ENCODE data around the gene CSH1.
"Not testable (repeated sequence)": the region's sequence is repeated elsewhere in the genome, so short reads cannot be mapped to it uniquely, and the experiment has no call there.

Gene CSH1

GRCh38 chr17:63896524-63897354, at the start of gene CSH1:
Gene CSH1, minus strand, starts transcription at chr17:63896574. Its CDS starts 63 bp downstream, at chr17:63896511.
- DNase-seq = not testable (repeated sequence)

GRCh38 chr17:63945784-63946439, 49.5 kb upstream of the CSH1 start:
- no peak for DNase-seq

- no peak for DNase-seq
Observed at GRCh38 chr17:63944736-63945499, 48.5 kb upstream of the CSH1 start.

GRCh38 chr17:63943745-63944144, 47.4 kb upstream of the CSH1 start:
- DNase-seq = no peak

GRCh38 chr17:63942309-63942985, 46.1 kb upstream of the CSH1 start:
- DNase-seq = no peak

- DNase-seq = no peak
Observed at GRCh38 chr17:63941751-63942150, 45.4 kb upstream of the CSH1 start.

GRCh38 chr17:63941162-63941561, 44.8 kb upstream of the CSH1 start:
- DNase-seq = no peak

GRCh38 chr17:63940584-63940983, 44.2 kb upstream of the CSH1 start:
- no peak for DNase-seq

- DNase-seq = no peak
Observed at GRCh38 chr17:63939884-63940283, 43.5 kb upstream of the CSH1 start.

- no peak for DNase-seq
Observed at GRCh38 chr17:63939401-63939800, 43.0 kb upstream of the CSH1 start.

- DNase-seq = no peak
Observed at GRCh38 chr17:63937920-63938319, 41.5 kb upstream of the CSH1 start.

GRCh38 chr17:63937319-63937718, 40.9 kb upstream of the CSH1 start:
- DNase-seq = no peak

- no peak for DNase-seq
Observed at GRCh38 chr17:63934183-63935112, 38.1 kb upstream of the CSH1 start.

- DNase-seq = no peak
Observed at GRCh38 chr17:63933598-63933997, 37.2 kb upstream of the CSH1 start.

GRCh38 chr17:63932721-63933120, 36.3 kb upstream of the CSH1 start:
- DNase-seq = no peak

- DNase-seq = peak; percentile 27
Observed at GRCh38 chr17:63931981-63932561, 35.7 kb upstream of the CSH1 start, which contains the start of gene CD79B. Gene CD79B, minus strand, starts transcription at chr17:63932331. Its CDS starts 70 bp downstream, at chr17:63932261.

- DNase-seq = peak; percentile 70
Observed at GRCh38 chr17:63930951-63931575, 34.7 kb upstream of the CSH1 start.

- DNase-seq = no peak
Observed at GRCh38 chr17:63929860-63930766, 33.7 kb upstream of the CSH1 start.

- no peak for DNase-seq
Observed at GRCh38 chr17:63928966-63929695, 32.8 kb upstream of the CSH1 start.

All from CD4-positive, alpha-beta T cell treated with Interleukin-12 subunit alpha and Interleukin-12 subunit beta, for 1 hour (primary cell).